ENCODE results near the gene HEG1.

GRCh38 chr3:125006291-125006731, 49.5 kb downstream of the HEG1 start:
- TF ChIP-seq YY1 (IDR thresholded peaks at IDR 0.05; ENCODE audit: low read depth, low read length) (no peak), EP300 (IDR thresholded peaks at IDR 0.05; ENCODE audit: borderline replicate concordance in 1 of 2, low read depth in 2 of 2, low read length in 2 of 2) (no peak), POLR2A (IDR thresholded peaks at IDR 0.05; ENCODE audit: control extremely low read depth in 1 of 2, low read depth in 2 of 2, low read length in 2 of 2) (no peak), CTCF (IDR thresholded peaks at IDR 0.05; ENCODE audit: control extremely low read depth in 1 of 3, insufficient read depth in 1 of 3, low read depth in 1 of 3, low read length in 3 of 3) (no peak)

Data from H1 (cell line).